Retinal pigment epithelial cell (primary cell): Measurements from ENCODE around the gene BRICD5.

Experiments used
- DNase-seq: peaks from one replicate; pipeline ENCODE4 v3.0.0-alpha.2; 2010; ENCODE audit warnings: low read depth
- H3K4me3 ChIP-seq: 2 replicates; pipeline ENCODE4 v1.5.1; 2011; ENCODE audit warnings: mild to moderate bottlenecking, low read length, control low read depth, moderate library complexity
- TF ChIP-seq, protein P1 (sequence below): conservative IDR thresholded peaks from 2 replicates; pipeline ENCODE4 v1.5.1; 2011; ENCODE audit warnings: low read depth, low read length, control low read depth, inconsistent platforms

The BRICD5 gene

DNA sequence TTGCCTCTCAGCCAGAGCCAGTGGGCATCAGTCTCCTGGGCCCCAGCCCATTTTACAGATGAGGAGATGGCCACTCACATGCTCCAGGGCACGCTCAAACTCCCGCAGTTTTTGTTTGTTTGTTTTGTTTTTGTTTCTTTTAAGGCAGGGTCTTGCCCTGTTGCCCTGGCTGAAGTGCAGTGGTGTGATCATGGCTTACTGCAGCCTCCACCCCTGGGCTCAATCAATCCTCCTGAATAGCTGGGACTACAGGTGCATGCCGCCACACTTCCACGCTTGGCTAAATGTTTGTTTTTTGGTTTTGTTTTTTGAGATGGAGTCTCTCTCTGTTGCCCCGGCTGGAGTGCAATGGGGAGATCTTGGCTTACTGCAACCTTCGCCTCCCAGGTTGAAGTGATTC is 16.3 kb upstream of the BRICD5 start:
- TF ChIP-seq, protein P1, sequence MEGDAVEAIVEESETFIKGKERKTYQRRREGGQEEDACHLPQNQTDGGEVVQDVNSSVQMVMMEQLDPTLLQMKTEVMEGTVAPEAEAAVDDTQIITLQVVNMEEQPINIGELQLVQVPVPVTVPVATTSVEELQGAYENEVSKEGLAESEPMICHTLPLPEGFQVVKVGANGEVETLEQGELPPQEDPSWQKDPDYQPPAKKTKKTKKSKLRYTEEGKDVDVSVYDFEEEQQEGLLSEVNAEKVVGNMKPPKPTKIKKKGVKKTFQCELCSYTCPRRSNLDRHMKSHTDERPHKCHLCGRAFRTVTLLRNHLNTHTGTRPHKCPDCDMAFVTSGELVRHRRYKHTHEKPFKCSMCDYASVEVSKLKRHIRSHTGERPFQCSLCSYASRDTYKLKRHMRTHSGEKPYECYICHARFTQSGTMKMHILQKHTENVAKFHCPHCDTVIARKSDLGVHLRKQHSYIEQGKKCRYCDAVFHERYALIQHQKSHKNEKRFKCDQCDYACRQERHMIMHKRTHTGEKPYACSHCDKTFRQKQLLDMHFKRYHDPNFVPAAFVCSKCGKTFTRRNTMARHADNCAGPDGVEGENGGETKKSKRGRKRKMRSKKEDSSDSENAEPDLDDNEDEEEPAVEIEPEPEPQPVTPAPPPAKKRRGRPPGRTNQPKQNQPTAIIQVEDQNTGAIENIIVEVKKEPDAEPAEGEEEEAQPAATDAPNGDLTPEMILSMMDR = no peak
- no peak for DNase-seq
- no peak overlapping the region for H3K4me3 ChIP-seq

DNA sequence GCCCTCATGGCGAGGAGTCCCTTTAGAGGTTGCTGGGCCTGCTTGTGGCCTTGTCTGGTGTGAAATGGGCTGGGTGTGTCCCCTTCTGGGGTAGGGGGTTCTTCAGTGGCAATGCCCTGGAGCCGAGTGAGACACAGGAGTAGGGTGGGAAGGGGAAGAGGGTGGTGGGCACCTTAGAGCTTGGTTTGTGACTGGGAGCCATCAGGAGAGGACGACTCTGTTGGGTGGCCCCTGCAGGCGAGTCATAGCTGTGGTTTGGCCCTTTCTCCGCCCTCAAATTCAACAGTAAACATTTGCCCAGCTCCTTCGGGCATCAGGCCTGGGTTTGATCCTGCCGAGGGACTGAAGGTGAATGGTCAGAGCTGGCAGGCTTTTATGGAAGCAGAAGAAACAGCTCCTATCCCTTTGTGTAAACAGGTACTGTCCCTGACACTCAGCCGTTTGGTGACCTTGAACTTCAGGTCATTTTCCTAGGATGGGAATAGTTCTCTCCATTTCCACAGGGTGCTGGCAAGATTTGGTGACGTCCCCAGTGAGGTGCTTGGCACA is 15.7 kb upstream of the BRICD5 start:
- no peak for DNase-seq
- H3K4me3 ChIP-seq = no peak overlapping the region
- TF ChIP-seq, protein P1 = no peak

DNA sequence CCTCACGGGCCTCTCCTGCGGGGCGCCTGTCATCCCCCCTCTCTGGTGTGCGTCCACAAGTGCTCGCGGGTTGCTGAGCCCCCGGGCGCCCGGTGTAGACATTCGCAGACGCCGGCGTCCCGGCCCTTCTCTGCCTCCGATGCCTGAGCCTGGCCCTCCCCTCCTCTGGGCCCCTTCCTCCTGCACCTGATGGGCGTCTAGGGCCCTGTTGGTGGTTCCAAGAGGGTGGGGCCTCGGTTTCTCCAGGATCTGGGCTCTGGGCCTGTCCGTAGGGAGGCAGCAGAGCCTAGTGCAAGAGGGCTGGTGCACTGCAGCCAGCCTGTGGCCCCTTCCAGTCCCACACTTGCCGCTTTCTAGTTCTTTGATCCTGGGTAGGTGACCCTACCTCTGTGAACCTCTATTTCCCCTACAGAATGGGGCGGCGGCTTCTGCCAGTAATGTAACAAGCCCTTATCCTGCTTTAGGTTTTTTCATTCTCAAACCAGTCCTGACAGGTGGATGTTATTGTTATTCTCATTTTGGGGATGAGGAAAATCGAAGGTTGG is 13.4 kb upstream of the BRICD5 start:
- DNase-seq = no peak

DNA sequence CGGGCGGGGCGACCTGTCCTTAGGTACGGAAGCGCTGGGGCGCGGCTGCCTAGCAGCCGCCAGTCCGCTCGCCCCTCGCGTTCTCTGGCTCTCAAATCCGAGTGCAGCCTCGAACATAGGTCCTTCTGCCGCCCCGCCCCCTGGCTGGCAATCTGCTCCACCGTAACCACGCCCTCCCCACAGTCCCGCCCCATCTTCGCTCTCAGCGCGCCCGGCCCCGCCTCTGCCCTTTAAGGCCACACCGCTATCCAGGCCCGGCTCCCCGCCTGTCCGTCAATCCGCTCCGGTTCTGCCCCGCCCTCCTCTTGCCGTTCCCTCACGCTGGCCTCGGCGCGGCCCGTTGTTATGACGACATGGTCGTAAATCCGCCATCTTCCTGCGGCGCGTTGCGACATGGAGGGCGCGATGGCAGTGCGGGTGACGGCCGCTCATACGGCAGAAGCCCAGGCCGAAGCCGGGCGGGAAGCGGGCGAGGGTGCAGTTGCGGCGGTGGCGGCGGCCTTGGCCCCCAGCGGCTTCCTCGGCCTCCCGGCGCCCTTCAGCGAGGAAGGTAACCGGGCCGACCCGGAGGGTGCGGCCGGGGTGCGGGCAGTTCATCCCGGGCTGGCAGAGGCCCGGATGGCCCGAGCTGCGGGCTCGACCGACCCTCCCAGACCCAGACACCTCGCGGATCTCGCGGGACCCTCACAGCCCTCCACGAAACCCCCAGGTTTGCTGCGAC is 12.7 kb upstream of the BRICD5 start, which contains the start of gene E4F1:
Gene E4F1, plus strand, starts transcription at position 371 of the 721 bp plus-strand sequence. Its CDS starts 23 bp downstream, at position 394.
- DNase-seq = peak; percentile 98
- H3K4me3 ChIP-seq = peak within 1 kb of the TSS; percentile 88
- TF ChIP-seq, protein P1 = no peak

More for the DNA sequence above, 13.4 kb upstream of the BRICD5 start:
- TF ChIP-seq, protein P1 = peak; percentile 30
- peak overlapping the region; percentile 88 for H3K4me3 ChIP-seq

DNA sequence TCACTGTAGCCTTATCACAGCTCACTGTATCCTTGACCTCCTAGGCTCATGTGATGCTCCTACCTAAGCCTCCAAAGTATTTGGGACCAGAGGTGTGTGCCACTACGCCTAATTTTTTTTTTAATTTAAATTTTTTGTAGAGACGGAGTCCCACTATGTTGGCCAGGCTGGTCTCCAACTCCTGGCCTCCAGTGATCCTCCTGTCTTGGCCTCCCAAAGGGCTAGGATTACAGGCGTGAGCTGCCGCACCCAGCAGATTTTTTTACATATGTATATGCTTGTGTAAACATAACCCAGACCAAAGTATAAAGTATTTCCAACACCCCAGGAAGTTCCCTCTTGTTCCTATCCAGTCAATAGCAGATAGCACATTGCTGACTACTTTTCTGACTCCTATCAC is 5.7 kb upstream of the BRICD5 start:
- TF ChIP-seq, protein P1 = no peak
- DNase-seq = no peak
- H3K4me3 ChIP-seq = no peak overlapping the region

DNA sequence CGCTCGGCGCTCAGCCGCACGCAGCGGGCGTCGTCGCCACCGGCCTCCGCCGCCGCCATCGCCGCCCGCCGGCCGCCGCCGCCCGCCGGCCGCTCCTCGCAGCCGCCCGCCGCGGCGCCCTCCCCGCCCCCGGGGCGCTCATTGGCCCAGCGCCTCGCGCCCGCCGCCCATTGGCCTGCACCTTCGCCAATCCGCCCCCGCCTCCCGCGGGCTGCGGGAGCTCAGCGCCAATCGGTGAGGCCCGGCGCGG is 4.0 kb upstream of the BRICD5 start, which contains the start of gene PGP:
Gene PGP, minus strand, starts transcription at position 122 of the 250 bp plus-strand sequence. Its CDS starts 63 bp downstream, at position 59.
- TF ChIP-seq, protein P1 = no peak
- DNase-seq = no peak
- peak within 1 kb of the TSS; percentile 79 for H3K4me3 ChIP-seq
